ENCODE measurements around the gene DUS1L. TPM values are rescaled to one million over a fixed set of nuclear protein-coding genes. Genes with fewer than 3 reads are reported as not detected.

Gene DUS1L
- polyA plus RNA-seq, 3 donors: 71.2 to 118 (median 80.9) TPM

GRCh38 chr17:82101767-82102679, 36.4 kb upstream of the DUS1L start:
- WGBS, 3 donors: 60 to 69% (median 61%) methylated on average over 18 of the region's 18 CpGs
- no peak overlapping the region for H3K27ac ChIP-seq (ENCODE audit: low read depth, low read length)

DNA sequence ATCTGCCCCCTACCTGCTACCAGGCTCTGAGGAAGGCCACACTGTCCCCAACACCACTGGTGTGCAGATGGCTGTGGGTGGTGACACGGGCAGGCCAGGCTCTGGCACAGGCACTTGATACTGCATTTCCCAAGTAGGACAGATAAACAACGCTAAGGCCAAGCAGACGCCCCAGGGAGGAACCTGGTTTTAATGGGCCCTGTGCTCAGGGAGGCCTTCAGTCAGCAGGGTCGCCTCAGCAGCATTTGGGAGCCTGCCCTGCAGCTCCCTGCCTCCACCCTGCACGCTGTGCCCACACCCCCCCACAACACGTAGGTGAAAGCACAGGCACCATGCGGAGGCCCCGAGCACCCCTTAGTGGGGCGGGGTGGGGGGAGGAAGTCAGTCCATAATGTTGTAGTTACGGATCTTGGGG, 35.7 kb upstream of the DUS1L start:
- WGBS, 3 donors: 57 to 75% (median 72%) methylated on average over 9 to 10 of the region's 10 CpGs
- no peak overlapping the region for H3K27ac ChIP-seq (ENCODE audit: low read depth, low read length)

DNA sequence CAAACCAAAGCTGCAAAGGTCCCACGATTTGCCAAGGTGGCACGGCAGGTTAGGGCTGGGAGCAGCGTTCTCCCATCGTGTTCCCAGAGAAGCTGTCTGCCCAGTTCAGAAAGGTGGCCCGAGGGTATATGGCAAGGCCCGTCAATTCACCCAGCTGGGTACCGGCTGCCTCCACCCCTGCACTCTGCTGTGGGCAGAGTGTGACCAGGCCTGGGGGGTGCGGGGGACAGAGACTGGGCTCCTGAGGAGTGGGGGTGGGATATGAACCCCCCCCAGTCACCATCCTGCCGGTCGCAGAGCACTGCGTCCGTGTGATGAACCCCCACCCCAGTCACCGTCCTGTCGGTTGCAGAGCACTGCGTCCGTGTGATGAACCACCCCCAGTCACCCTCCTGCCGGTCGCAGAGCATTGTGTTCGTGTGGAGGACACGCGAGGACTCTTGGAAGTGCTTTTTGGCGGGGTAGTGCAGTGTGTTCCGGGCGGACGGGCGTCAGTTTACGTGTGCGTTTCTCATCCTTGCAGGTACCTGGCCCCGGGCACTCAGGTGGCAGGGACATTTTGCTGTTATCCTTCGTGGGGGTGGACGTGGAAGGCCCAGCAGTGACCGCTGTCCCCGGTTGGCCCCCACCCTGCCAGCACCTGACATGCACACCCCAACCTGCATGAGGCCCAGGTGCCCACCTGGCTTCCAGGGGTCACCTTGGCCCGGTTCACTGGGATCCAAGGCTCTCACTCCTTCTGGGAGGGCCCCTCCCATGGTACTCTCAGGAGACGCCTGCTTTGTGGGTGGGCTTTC, 35.1 kb upstream of the DUS1L start:
- WGBS, 3 donors: 89 to 92% (median 91%) methylated on average over 35 of the region's 35 CpGs
- no peak overlapping the region for H3K27ac ChIP-seq (ENCODE audit: low read depth, low read length)

GRCh38 chr17:82098939-82099763, 33.5 kb upstream of the DUS1L start:
- peak overlapping the region; percentile 38 for H3K27ac ChIP-seq (ENCODE audit: low read depth, low read length)
- 11 to 21% (median 13%) methylated on average over 56 to 78 of the region's 80 CpGs for WGBS, 3 donors

- 0% methylated on average over 68 to 123 of the region's 124 CpGs for WGBS, 3 donors
- peak within 1 kb of the TSS; percentile 71 for H3K27ac ChIP-seq (ENCODE audit: low read depth, low read length)
Observed at GRCh38 chr17:82098169-82098938, 32.8 kb upstream of the DUS1L start, which contains the start of gene FASN. Gene FASN (minus strand): TSS chr17:82098236. CDS start chr17:82096445, 1,791 bp downstream.

DNA sequence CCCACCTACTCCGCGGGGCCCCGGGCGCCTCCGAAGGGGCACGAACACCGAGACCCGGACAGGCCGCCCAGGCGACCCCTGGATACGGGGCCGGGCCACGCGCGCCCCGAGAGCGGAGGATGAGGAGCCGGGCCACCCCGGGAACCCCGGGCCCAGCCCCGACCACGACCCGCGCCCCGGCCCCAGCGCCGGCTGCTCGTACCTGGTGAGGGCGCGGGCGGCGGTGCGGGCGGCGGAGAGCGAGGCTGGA, 32.2 kb upstream of the DUS1L start:
- WGBS, 3 donors: 0 to 1% (median 0%) methylated on average over 11 to 36 of the region's 36 CpGs
- H3K27ac ChIP-seq (ENCODE audit: low read depth, low read length): peak overlapping the region; percentile 34

DNA sequence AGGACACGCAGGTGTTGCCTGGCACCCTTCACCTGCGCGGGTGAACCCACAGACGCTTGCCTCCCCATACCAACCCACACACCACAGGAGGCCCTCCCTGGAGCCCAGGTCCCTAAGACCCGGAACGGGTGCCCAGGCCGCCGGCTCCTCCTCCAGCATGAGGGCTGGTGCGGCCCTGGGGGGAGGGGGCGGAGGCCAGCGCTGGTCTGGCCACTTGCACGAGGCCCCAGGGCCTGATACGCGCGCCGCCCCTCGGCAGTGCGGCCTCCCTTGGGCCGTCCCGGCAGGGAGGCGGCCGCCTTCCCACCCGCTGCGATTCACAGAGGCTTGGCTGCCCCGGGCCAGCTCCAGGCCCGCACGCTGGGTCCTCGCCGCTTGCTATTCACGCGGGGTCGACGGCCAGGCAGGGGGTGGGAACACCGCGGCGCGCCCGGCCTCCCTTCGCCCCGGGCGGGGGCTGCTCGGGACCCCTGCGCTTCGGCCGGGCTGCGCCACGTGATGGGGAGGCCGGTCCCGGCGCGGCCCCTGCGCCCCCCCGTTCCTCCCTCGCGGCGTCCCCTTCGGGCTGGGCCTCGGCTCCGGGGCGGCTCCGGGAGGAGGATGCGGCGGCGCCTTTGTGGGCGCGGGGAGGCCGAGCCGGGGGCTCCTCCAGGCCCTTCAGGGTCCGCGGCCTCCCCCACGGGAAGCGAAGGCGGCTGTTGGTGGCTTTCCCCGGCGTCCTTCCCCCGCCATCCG, 31.7 kb upstream of the DUS1L start:
- H3K27ac ChIP-seq (ENCODE audit: low read depth, low read length): peak overlapping the region; percentile 34
- WGBS, 3 donors: 1 to 2% (median 2%) methylated on average over 57 to 77 of the region's 77 CpGs

DNA sequence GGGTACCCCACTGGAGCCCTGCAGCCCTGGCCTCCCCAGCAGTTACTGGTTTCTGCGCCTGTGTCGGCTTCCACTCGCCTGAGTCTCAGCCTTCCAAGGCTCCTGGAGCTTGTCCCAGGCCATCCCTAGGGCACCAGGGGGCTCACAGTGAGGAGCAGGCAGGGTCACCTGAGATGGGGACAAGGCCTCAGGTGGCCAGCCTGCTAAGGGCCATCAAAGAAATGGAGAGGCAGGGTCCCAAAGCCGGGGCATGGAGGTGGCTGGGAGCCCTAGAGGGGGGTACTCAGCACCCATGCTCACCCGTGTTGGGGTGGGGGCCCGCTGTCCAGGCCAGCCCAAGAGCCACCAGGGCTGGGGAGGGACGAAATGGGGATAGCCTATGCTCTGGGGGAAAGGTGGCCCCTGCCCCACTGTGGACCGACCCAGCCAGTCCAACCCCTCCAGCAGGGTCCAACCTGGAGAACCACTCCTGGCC, 31.1 kb upstream of the DUS1L start:
- no peak overlapping the region for H3K27ac ChIP-seq (ENCODE audit: low read depth, low read length)
- WGBS, 3 donors: 59 to 71% (median 59%) methylated on average over 8 of the region's 8 CpGs

DNA sequence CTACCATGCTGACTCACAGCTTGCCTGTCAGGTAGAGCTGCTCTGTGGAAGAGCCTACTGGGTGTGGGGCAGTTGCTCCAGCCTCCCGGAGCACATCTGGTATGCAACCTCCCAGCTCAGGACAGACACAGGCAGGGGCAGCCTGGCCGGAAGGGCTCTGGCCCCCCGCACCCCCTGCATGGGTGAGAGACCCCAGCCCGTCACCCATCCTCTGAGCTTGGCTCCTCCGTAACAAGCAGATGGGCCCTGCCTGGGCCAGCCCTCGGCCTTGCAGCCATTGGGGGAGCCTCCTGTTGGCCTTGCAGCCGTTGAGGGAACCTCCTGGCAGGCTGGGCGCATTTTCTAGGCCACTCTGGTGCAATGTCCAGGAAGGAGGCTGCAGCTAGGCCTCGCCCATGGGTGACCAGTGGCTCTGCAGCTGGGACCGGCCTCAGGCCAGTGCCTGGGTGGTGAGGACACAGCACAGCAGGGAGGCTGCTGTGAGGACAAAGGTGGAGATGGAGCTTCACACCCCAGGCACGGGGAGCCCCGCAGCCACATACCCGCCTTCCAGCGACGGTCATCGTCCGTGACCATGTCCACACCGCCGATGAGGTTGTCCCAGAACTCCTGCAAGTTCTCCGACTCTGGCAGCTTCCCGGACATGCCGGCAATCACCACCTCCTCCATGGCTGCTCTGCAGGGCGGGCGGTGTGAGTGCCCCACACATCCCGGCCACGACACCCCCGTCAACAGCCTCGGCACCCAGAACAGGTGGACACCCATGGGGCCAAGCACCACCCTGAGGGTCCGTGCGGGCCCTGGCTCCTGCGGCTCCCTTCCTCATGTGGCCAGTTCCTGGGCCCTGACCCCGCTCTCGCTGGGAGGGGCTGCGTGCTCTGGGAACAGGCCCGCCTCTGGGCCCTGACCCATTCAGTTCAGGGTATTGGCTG, 30.4 kb upstream of the DUS1L start:
- 74 to 93% (median 85%) methylated on average over 34 to 35 of the region's 35 CpGs for WGBS, 3 donors
- H3K27ac ChIP-seq (ENCODE audit: low read depth, low read length): no peak overlapping the region

- WGBS, 3 donors: 85 to 94% (median 86%) methylated on average over 33 to 37 of the region's 37 CpGs
- no peak overlapping the region for H3K27ac ChIP-seq (ENCODE audit: low read depth, low read length)
Observed at GRCh38 chr17:82094931-82095776, 29.6 kb upstream of the DUS1L start.

GRCh38 chr17:82092995-82093751, 27.6 kb upstream of the DUS1L start:
- H3K27ac ChIP-seq (ENCODE audit: low read depth, low read length): no peak overlapping the region

GRCh38 chr17:82092628-82092994, 27.0 kb upstream of the DUS1L start:
- H3K27ac ChIP-seq (ENCODE audit: low read depth, low read length): no peak overlapping the region
- WGBS, 3 donors: 83 to 93% (median 93%) methylated on average over 15 to 20 of the region's 20 CpGs

More at GRCh38 chr17:82092995-82093751, 27.6 kb upstream of the DUS1L start:
- 87 to 96% (median 91%) methylated on average over 36 to 40 of the region's 40 CpGs for WGBS, 3 donors

GRCh38 chr17:82092094-82092586, 26.5 kb upstream of the DUS1L start:
- WGBS, 3 donors: 90 to 91% (median 90%) methylated on average over 23 of the region's 23 CpGs
- no peak overlapping the region for H3K27ac ChIP-seq (ENCODE audit: low read depth, low read length)

GRCh38 chr17:82091264-82092066, 25.9 kb upstream of the DUS1L start:
- 91 to 96% (median 92%) methylated on average over 35 to 37 of the region's 37 CpGs for WGBS, 3 donors
- no peak overlapping the region for H3K27ac ChIP-seq (ENCODE audit: low read depth, low read length)
